OCI-LY7 (cell line): ENCODE measurements around the gene STK38L.

Experiments
- CTCF ChIP-seq: fragments of 200-600 bp; sonication (generic); conservative IDR thresholded peaks from 2 replicates; pipeline ENCODE4 v1.5.1; 2014; ENCODE audit warnings: mild to moderate bottlenecking, antibody characterized with exemption, low read length, moderate library complexity, mixed read lengths
- EZH2phosphoT487 ChIP-seq: fragments of 200-600 bp; sonication (generic); IDR thresholded peaks from 2 replicates; pipeline ENCODE4 v1.6.1; 2018; ENCODE audit warnings: low read depth, borderline replicate concordance, mild to moderate bottlenecking, mixed run types, antibody characterized with exemption, low read length, moderate library complexity, mixed read lengths

- no peak for TF ChIP-seq CTCF
- TF ChIP-seq EZH2phosphoT487 = no peak
These were observed 2.1 kb downstream of the STK38L start for GRCh38 chr12:27246141-27246540.
